NCI-H1092 treated with DMSO at 0.1 percent for 48 hours (cell line): ENCODE measurements around the gene KANK3.
"Not testable (repeated sequence)": the region's sequence is repeated elsewhere in the genome, so short reads cannot be mapped to it uniquely, and the experiment has no call there.

Experiments used
- DNase-seq: peaks from one replicate; lab custom pipeline; 2025; lab: John Stamatoyannopoulos, UW

KANK3 gene

GRCh38 chr19:8370176-8371010 is 27.3 kb upstream of the KANK3 start:
- DNase-seq: no peak

GRCh38 chr19:8367327-8368001 is 24.4 kb upstream of the KANK3 start:
- DNase-seq: peak; percentile 2

- DNase-seq: no peak
Observed at GRCh38 chr19:8366961-8367326, 23.9 kb upstream of the KANK3 start.

GRCh38 chr19:8366121-8366581 is 23.1 kb upstream of the KANK3 start:
- DNase-seq: no peak

GRCh38 chr19:8363803-8364771 is 21.0 kb upstream of the KANK3 start, which contains the start of gene ANGPTL4:
ANGPTL4 (plus strand) TSS chr19:8364155; CDS start chr19:8364322, 167 bp downstream.
- no peak for DNase-seq

GRCh38 chr19:8361921-8362793 is 19.1 kb upstream of the KANK3 start:
- peak; percentile 70 for DNase-seq

- DNase-seq: no peak
Observed at GRCh38 chr19:8360196-8360595, 17.1 kb upstream of the KANK3 start.

- DNase-seq: no peak
Observed at GRCh38 chr19:8358948-8359347, 15.9 kb upstream of the KANK3 start.

GRCh38 chr19:8357007-8357521 is 14.0 kb upstream of the KANK3 start:
- no peak for DNase-seq

GRCh38 chr19:8355631-8356402 is 12.8 kb upstream of the KANK3 start:
- no peak for DNase-seq

GRCh38 chr19:8352845-8353244 is 9.8 kb upstream of the KANK3 start:
- not testable (repeated sequence) for DNase-seq

- DNase-seq: no peak
Observed at GRCh38 chr19:8352134-8352827, 9.2 kb upstream of the KANK3 start.

- DNase-seq: not testable (repeated sequence)
Observed at GRCh38 chr19:8349629-8350372, 6.7 kb upstream of the KANK3 start.

- DNase-seq: no peak
Observed at GRCh38 chr19:8343483-8343844, 402 bp upstream of the KANK3 start.

- DNase-seq: no peak
Observed at GRCh38 chr19:8342316-8342683, 762 bp downstream of the KANK3 start.

- not testable (repeated sequence) for DNase-seq
Observed at GRCh38 chr19:8341504-8341903, 1.6 kb downstream of the KANK3 start.

- DNase-seq: no peak
Observed at GRCh38 chr19:8340341-8341096, 2.5 kb downstream of the KANK3 start.

GRCh38 chr19:8338835-8339234 is 4.2 kb downstream of the KANK3 start:
- DNase-seq: no peak
